HL-60 (cell line): ENCODE results near the gene NEUROD6.

Experiments used
- GABPA ChIP-seq: IDR thresholded peaks from 2 replicates; pipeline ENCODE4 v1.6.1; 2012; ENCODE audit warnings: low read depth
- POLR2AphosphoS5 ChIP-seq: IDR thresholded peaks from 2 replicates; pipeline ENCODE4 v1.6.1; 2012; ENCODE audit warnings: low read depth
- SPI1 ChIP-seq: IDR thresholded peaks from 2 replicates; pipeline ENCODE4 v1.6.1; 2012; ENCODE audit warnings: low read depth, mild to moderate bottlenecking, borderline replicate concordance
- TF ChIP-seq, protein P1 (sequence below): IDR thresholded peaks from one replicate; pipeline ENCODE4 v1.5.1; 2011; ENCODE audit warnings: low read length, control low read depth, inconsistent platforms; ENCODE audit not compliant: insufficient read depth
- TF ChIP-seq, protein P2 (sequence below): IDR thresholded peaks from 2 replicates; pipeline ENCODE4 v1.6.1; 2012; ENCODE audit warnings: low read depth; ENCODE audit not compliant: insufficient replicate concordance

DNA sequence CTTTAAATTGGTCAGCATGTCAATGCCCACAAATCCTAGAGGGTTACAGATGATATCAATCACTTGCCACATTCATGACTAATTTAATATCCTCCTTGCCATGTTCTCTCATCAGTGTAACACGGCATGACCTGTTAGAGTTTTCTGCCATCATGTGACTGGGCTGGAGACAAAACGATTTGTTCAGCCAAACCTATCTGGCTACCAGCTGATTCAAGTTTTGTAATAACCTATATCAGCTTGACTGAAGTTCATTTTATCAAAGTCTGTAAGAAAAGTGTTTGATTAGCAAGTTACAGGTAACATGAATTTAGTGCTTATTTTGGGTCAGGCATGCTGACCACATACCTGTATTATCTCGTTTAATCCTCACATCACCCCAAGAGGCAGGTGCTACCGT lies 25.7 kb downstream of the NEUROD6 start:
- TF ChIP-seq, protein P1, sequence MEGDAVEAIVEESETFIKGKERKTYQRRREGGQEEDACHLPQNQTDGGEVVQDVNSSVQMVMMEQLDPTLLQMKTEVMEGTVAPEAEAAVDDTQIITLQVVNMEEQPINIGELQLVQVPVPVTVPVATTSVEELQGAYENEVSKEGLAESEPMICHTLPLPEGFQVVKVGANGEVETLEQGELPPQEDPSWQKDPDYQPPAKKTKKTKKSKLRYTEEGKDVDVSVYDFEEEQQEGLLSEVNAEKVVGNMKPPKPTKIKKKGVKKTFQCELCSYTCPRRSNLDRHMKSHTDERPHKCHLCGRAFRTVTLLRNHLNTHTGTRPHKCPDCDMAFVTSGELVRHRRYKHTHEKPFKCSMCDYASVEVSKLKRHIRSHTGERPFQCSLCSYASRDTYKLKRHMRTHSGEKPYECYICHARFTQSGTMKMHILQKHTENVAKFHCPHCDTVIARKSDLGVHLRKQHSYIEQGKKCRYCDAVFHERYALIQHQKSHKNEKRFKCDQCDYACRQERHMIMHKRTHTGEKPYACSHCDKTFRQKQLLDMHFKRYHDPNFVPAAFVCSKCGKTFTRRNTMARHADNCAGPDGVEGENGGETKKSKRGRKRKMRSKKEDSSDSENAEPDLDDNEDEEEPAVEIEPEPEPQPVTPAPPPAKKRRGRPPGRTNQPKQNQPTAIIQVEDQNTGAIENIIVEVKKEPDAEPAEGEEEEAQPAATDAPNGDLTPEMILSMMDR, result no peak
- TF ChIP-seq POLR2AphosphoS5 (no peak), GABPA (no peak), SPI1 (no peak)
- TF ChIP-seq, protein P2, sequence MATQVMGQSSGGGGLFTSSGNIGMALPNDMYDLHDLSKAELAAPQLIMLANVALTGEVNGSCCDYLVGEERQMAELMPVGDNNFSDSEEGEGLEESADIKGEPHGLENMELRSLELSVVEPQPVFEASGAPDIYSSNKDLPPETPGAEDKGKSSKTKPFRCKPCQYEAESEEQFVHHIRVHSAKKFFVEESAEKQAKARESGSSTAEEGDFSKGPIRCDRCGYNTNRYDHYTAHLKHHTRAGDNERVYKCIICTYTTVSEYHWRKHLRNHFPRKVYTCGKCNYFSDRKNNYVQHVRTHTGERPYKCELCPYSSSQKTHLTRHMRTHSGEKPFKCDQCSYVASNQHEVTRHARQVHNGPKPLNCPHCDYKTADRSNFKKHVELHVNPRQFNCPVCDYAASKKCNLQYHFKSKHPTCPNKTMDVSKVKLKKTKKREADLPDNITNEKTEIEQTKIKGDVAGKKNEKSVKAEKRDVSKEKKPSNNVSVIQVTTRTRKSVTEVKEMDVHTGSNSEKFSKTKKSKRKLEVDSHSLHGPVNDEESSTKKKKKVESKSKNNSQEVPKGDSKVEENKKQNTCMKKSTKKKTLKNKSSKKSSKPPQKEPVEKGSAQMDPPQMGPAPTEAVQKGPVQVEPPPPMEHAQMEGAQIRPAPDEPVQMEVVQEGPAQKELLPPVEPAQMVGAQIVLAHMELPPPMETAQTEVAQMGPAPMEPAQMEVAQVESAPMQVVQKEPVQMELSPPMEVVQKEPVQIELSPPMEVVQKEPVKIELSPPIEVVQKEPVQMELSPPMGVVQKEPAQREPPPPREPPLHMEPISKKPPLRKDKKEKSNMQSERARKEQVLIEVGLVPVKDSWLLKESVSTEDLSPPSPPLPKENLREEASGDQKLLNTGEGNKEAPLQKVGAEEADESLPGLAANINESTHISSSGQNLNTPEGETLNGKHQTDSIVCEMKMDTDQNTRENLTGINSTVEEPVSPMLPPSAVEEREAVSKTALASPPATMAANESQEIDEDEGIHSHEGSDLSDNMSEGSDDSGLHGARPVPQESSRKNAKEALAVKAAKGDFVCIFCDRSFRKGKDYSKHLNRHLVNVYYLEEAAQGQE, result no peak
